ENCODE measurements around the gene TRMU.

GRCh38 chr22:46296257-46297150 lies 39.0 kb upstream of the TRMU start, which contains the start of gene GTSE1:
- peak in 3 of 4 donors; percentile 10 to 42 (median 38) for TF ChIP-seq CTCF (IDR thresholded peaks at IDR 0.05)
- TF ChIP-seq POLR2A (IDR thresholded peaks at IDR 0.05), result peak; percentile 54
